Gastroesophageal sphincter (tissue), 3 donors: ENCODE results near the gene PAN2.

Experiments used
- POLR2A ChIP-seq, 2 donors: fragments of 450-650 bp; IDR thresholded peaks; one replicate each; pipeline ENCODE4 v1.6.1; 2017; ENCODE audit warnings: antibody characterized with exemption in 2 of 2, mild to moderate bottlenecking in 2 of 2, moderate library complexity in 1 of 2
- POLR2AphosphoS5 ChIP-seq: sonication (generic); formaldehyde crosslinking; IDR thresholded peaks from one replicate; pipeline ENCODE4 v1.6.1; 2017; ENCODE audit warnings: antibody characterized with exemption
- TF ChIP-seq, protein P1 (sequence below), 4 experiments: fragments of 200-600 bp in 2 of 4; fragments of 450-650 bp in 2 of 4; sonication (generic) in 1 of 4; IDR thresholded peaks; one replicate each; pipeline ENCODE4 v1.5.1; 2017 to 2019; ENCODE audit warnings: antibody characterized with exemption in 4 of 4, mild to moderate bottlenecking in 2 of 4, moderate library complexity in 2 of 4

DNA sequence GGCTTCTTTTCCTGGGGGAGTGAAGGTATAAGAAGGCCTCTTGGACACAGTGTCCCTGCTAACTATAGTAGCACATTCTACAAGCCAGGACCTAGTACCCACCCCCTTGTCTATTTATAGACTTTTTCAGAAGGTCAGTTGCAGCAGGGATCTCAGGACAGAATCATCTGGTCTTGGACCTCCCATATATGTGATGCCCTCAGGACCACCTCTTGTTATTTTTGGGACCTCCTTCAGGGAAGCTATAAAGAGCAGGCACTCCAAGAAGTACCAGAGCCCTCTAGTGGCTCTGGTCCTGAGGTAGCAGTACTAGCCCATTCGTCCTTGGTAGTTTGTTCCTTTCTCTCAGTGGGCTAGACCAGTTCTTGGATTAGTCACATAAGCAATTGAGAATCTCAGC is 62.8 kb downstream of the PAN2 start:
- TF ChIP-seq POLR2A (IDR thresholded peaks at IDR 0.05): no peak
- TF ChIP-seq, protein P1, sequence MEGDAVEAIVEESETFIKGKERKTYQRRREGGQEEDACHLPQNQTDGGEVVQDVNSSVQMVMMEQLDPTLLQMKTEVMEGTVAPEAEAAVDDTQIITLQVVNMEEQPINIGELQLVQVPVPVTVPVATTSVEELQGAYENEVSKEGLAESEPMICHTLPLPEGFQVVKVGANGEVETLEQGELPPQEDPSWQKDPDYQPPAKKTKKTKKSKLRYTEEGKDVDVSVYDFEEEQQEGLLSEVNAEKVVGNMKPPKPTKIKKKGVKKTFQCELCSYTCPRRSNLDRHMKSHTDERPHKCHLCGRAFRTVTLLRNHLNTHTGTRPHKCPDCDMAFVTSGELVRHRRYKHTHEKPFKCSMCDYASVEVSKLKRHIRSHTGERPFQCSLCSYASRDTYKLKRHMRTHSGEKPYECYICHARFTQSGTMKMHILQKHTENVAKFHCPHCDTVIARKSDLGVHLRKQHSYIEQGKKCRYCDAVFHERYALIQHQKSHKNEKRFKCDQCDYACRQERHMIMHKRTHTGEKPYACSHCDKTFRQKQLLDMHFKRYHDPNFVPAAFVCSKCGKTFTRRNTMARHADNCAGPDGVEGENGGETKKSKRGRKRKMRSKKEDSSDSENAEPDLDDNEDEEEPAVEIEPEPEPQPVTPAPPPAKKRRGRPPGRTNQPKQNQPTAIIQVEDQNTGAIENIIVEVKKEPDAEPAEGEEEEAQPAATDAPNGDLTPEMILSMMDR (IDR thresholded peaks at IDR 0.05): peak in 3 of 4 experiments; percentile 19 to 49 (median 24)
- TF ChIP-seq POLR2AphosphoS5: peak; percentile 22
